ENCODE results near the gene TENT5C.
A peak's percentile ranks its signal among the peaks of the same experiment; 100 is the strongest.

TENT5C gene

DNA sequence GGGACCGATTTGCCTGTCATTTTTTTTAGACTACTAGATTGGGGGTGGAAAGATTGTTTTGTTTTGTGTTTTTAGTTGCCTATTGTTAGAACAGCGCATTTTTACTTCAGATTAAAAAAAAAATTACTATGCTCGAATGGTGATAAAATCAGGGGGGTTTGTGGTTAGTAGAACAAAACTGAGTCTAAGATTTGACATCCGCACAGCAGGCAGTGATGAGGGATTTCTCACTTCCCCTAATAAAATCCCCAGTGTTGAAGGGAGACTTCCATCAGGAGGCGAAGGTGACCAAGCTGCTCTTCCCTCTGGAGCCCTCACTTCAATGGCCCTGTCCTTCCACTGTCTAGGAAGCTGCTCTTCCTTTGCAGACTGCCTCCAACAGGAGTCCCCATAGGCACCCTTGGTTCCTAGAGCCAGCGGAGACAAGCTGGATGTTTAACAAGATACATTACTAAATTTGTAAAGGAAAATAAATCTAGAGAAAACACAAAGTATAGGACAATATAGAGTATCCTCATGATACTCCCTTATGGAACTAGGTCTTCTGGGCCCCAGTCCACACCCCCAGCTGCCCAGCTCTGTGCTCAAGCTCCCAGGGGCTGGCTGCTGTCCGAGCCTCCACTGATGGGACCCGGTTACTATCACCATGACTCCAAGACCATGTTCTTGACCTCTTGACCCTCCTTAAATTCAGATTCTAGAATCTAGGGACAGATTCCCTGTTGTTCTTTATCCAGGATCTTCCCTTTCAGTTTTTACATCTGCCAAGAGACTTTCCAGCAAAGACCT, 31.0 kb downstream of the TENT5C start:
- no peak for DNase-seq (ENCODE audit: low read depth)

DNA sequence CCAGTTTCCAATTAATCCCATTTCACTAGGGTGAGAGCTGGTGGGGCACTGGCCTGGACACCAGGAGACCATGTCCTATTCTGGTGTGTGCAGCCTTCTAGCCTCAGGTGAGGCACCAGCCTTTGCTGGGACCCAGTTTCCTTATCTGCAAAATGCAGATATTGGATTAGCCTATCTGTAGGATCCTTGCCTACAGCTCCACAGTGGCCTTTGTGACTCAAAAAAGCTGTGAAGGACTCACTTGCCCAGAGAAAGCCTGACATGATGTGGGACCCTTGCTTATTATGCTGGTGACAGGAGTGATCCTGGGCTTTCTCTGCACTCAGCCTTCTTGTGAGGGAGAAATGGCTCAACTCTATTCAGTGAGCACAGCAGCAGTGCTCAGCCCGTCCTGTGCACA, 32.3 kb downstream of the TENT5C start:
- no peak for DNase-seq (ENCODE audit: low read depth)

DNA sequence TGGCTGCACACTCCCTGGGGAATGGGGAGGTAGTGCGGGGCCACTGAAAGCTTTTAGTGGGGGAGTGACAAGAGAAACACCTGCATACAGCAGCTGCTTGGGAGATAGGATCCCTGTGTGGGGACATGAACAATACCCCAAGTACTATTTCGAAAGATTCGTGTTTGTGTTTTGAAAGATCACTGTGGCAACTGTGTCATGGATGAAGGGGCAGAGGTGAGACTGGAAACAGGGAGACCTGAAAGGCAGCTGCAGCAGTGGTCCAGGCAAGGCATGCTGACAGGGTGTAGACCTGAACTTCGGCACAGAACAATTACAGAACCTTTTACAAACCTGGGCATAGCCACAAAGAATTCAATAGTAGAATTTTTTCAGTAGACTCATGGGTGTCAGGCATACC, 32.9 kb downstream of the TENT5C start:
- no peak for DNase-seq (ENCODE audit: low read depth)

DNA sequence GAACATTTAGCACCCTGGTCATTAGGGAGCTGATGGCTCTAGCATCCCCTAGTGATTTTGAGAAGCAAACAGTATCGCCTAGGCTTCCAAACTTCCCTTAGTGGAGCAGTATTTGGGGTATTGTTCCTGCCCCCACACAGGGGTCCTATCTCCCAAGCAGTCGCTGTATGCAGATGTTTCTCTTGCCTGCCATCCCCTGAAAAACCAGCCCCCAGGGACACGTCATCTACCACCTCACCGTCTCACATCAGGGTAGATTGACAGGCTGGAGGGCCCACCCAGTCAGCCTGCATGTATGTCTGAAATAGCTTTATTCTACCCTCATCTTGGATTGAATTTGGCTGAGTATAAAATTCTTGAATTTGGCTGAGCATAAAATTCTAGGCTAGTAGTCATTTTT, 33.9 kb downstream of the TENT5C start:
- no peak for DNase-seq (ENCODE audit: low read depth)

DNA sequence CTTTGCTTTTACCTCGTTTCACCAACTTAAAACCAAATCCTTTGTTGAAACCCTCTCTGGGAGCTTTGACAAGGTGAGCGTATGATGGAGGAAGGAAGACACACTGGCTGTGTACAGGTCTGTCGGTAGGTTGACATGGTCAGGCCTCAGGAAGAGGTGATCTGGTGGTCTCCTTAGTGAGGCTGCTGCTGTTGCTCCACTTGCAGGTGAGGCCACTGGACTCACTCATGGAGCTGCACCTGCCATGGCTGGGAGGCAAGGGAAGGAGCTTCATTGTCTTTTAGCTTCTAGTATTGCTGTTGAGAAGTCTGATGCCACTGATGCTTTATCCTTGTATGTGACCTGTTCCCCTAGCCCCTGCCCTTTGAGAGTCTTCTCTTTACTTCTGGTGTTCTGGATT, 35.7 kb downstream of the TENT5C start:
- DNase-seq (ENCODE audit: low read depth): no peak

DNA sequence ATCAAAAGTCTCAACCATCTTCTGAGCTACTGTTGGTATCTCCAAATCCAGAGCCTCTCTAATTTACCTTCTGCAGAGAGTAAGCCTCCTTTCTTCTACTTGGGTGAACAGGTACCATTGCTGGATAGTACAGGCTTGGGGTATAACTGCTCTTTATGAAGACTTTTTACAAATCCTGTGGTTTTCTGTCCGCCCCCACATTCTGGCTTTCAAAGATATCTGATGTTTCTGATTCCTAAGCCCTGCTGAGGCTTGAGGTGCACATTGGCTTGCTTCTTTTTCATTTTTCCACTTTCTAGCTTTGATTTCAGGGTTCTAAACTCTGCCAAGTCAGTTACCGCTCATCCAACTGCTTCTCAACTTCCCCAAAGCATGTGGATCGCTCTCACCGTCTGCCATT, 37.1 kb downstream of the TENT5C start:
- no peak for DNase-seq (ENCODE audit: low read depth)

DNA sequence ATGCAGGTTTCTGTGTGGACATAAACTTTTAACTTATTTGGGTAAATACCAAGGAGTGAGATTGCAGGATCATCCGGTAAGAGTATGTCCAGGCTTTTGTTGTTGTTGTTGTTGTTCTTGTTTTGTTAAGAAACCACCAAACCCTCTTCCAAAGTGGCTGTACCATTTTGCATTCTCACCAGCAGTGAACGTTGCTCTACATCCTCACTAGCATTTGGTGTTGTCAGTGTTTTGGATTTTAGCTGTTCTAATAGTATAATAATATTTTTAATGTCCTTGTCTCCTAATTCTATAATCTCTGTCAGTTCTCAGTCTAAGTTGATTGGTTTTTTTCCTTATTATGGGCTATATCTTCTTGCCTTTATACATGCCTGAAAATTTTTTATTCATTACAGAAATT, 37.8 kb downstream of the TENT5C start:
- DNase-seq (ENCODE audit: low read depth): no peak

DNA sequence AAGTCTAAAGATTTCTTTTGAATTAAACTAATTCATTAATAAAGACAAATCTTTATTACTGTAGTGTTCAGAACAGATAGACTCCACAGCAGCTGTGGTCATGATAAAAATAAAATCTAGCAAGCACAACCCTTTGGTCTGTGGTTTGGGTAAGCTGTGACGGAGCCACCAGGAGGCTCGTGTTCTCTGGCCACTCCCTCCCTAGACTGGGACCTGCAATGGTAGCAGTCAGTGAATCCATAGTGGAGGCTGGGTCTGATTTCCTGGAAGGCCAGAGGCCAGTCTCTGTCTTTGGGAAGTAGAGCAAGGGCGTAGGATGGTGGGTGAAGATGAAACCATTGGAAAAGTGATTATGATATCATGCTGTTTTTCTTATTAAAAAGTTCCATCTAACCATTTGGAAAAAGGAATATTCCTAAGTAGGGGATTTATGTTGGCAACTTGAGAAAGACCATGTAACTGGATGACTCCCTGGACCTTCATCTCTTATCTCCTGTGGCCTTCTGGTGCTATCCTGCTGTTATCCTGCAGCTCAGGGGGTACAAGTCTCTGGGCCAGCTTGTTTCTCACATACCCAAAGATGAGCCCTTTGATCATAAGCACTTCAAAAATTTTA, 39.0 kb downstream of the TENT5C start:
- DNase-seq (ENCODE audit: low read depth): no peak

DNA sequence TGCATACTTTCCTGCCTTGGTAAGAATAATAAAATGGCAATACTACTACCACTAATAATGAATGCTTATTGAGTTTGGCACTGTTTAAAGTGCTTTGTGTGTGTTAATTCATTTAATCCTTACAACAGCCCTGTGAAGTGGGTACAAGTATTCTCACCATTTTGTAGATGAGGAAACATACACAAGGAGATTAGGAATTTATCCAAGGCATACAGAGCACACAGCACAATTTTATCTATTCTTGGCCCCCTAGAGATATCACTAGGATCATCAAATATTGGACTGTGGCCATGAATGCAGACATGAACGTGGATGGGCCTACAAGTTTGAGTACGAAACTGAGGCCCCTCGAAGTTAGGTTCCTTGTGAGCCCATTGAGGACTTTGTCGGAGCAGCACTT, 39.5 kb downstream of the TENT5C start:
- DNase-seq (ENCODE audit: low read depth): no peak

DNA sequence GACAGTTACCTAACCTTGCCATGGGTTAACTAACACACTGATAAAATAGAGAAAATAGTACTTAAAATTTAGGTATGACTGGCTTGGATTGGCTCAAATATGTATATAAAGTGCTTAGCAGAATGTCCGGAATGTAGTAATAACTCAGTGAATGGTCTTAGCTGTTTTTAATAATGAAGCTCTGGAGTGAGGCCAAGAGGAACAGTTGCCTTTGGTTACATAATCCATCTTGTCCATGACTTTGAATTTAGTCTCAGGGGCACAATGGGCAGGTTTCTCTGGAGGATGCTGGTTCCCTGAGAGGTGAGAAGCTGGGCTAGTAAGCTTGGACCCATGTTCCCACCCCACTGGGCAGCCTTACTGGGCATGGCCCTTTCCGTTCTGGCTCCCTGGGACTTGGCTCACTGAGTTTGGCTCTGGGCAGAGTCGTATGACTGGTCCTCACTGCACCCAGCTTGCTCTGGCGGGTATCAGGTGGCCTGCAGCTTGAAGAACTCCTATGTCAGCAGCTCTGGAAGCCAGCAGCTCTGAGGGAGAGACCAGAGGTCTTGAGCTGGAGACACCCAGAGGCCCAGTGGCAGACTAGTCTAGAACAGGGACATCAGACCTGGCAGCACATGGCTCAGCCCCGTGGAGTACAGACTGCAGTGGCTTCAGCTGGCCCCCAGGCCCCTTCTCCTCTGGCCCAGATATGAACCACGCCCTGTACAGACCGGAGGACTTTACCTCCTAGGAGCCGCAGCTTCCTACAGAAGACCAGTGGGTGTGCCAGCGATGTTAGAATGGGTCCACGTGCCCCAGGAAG, 40.4 kb downstream of the TENT5C start:
- DNase-seq (ENCODE audit: low read depth): no peak

DNA sequence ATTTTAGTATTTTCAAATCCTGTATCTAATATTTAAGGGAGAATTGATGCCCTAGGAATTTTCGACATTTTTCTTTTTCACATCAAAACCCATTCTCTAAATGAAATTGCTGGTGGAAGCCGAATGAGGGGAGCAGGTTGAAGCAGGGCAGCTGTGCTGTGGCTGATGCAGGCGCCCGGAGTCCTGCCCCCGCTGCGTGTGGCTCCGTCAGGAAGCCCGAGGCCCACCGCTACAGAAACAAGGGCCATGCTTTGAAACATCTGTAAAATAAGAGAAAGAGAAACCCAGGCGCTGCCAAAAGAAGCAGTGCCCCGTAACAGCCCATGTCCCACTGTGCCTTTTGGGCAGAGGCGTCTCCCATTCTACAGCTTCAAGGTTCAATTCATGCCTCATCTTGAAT, 41.1 kb downstream of the TENT5C start:
- DNase-seq (ENCODE audit: low read depth): no peak

DNA sequence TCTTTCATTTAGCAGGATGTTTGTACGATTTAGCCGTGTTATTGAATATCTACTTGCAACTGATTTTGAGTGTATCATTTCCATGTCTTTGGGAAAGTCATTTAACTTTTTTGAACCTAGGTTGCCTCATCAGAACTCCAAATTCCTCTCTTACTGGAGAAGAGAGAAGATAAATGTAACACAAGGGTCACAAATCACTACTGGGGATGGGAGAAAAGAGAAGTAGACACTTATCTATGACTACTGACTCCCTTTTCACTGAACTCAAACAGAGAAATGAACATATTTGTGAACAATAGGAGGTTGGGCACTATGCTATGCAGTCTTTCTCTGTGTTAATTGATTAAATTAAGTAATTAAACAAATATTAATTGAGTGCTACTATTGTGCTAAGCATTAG, 42.2 kb downstream of the TENT5C start:
- DNase-seq (ENCODE audit: low read depth): no peak

DNA sequence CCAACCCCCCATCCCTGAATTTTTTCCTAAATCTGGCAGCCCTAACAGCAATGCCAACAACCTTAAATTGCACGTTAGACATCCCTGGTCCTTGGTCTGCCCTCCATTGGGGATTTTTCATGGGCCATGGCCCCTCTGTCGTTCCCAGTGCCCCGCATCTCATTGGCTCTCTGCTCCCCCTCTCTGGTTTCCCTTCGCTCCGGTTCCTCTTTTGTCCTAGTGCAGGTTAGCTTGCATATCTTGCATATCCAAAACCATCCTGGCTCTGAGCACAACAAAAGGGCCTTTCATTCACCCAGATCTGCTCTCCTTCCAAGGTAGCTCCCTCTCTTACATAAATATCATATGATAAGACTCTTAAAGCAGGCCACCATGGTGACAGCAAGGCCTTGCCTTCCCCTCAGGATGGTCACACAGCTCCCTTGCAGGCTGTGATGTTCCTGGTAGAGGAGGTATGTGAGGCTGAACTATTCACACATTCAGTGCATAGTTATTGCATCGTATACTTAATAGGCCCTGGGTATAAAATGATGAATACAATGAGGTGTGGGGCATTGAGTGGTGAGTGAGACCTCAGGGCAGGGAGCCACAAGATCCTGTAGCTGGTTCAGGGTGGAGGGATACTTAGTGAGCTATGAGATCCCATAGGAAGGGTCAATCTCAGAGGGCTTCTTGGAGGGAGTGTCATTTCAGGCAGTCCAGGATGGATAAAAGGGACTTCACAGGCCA, 45.2 kb downstream of the TENT5C start:
- no peak for DNase-seq (ENCODE audit: low read depth)

DNA sequence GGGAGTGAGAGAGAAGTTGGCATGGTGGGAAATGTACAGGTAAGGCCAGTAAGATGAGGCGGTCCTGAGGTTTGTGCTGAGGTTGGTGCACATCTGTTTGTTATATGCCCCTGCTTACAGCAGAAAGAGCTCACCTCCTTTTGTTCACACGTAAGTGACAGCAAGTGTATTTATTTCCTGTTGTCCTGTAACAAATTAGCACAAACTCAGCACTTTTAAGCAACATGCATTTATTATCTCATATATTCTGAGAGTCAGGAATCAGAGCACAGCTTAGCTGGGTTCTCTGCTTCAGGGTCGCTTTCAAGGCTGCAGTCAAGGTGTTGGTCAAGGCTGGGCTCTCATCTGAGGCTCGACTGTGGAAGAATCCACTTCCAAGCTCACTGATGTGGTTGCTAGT, 45.8 kb downstream of the TENT5C start:
- DNase-seq (ENCODE audit: low read depth): no peak

DNA sequence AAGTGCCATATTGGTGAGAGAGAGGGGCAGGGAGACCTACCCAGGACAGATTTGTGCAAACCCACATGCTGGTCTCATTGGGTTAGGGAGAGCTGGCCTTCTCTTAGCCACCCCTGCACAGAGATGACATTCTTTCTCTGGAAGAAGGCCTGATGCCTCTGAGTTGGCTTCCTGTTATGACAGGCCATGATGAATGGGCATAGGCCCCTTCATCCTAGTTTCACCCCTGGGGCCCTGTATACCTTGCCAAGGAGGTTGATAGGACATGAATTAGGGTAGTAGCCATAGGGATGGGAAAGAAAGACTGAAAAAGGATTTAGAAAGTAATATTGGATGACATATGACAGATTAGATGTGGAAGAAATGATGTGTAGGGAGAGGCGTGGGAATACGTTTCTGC, 46.6 kb downstream of the TENT5C start:
- no peak for DNase-seq (ENCODE audit: low read depth)

DNA sequence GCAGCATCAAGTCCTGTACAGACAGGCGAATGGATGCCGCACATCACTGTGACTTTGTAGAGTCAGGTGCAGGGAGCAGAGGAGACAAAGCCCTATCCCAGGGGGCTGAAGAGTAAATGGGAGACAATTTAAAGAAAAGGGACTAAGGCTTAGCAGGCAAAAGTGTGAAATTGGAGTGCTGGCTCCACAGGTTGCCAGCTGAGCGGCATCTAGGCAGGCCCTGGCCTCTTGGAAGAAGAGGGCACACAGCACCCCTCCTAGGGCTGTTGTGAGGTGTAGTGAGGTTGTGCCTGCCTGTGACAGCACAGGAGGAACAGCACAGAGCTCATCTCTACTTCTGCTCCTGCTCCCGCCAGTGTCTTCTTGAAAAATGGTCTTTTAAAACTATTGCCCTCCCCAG, 47.3 kb downstream of the TENT5C start:
- no peak for DNase-seq (ENCODE audit: low read depth)

DNA sequence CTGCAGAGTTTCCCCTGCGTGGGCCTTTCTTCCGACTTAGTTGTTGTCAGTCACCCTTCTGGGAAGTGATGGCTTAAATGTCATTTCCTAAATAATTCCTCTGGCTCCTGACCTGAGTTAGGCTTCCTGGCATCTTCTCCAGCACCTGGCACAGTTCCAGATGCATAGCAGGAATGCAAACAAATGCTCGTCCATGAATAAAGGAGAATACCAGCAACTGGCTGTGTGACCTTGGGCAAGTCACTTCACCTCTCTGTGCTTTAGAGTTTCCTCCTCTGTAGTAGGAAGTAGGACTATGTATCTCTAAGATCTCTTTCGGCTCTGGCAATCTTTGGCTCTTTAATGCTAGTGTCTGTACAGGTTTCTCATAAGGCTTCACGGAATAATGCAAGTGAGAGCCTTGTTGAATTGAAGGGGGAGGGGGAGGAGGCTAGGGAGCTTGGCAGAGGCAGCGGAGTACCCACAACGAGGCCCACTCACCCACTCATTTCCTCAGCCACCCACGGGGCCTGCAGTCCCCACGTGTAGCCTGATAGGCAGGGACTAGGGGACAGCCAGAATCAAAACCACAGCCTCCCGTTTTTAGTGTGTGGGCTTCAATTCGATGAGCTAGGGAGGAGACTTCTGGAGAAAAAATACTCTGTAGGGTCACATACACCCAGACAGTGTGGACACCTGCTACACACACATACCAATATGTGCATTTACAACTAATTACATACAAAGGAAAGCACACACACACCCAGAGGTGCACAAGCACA, 48.1 kb downstream of the TENT5C start:
- DNase-seq (ENCODE audit: low read depth): no peak

DNA sequence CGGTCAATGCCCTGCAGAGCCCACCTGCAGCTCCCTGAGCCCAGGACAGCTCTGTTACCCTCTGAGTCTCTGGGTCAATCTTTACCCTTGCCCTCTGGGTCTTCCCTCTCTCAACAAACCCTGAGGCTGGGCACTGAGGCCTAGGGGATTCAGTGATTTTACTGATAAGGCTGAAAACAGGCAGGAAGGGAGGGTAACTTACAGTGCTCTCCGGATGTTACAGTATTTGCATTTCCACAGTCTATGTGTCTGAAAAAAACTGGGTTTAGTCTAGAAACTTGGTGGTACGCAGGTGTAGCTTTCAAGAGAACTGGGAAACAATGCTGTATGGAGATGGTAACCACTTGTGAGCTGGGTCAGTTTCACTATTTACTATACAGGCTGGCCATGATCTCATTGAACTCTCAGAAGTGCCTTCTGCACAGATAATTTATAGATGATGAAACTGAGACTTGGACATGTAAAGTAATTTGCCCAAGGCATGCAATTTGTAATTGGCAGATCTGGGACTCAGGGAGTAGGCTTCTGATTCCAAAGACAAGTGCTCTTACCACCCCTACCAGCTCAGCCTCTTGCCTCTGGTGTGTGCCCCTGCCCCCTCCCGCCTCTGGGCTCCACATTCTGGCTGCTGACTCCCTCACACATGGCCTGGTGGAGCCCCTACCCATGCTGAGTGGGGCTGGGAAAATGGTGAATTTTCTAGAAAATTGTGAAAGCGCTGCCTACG, 48.8 kb downstream of the TENT5C start:
- DNase-seq (ENCODE audit: low read depth): no peak

DNA sequence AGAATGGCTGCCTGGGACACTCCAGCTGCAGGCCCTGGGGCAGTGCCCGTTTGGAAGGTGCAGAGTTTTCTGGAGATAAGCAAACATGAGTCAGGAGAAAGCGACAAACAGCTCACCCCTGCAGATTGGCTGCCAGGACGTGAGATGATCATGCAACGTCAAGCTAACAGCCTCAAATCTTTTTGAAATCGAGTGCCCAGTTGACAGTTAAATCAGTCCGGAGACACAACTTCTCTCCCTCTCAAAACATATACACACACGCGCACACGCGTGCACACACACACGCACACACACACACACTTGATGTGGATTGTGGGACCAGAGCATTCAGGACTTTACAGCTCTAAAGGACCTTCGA, 49.4 kb downstream of the TENT5C start:
- DNase-seq (ENCODE audit: low read depth): no peak

DNA sequence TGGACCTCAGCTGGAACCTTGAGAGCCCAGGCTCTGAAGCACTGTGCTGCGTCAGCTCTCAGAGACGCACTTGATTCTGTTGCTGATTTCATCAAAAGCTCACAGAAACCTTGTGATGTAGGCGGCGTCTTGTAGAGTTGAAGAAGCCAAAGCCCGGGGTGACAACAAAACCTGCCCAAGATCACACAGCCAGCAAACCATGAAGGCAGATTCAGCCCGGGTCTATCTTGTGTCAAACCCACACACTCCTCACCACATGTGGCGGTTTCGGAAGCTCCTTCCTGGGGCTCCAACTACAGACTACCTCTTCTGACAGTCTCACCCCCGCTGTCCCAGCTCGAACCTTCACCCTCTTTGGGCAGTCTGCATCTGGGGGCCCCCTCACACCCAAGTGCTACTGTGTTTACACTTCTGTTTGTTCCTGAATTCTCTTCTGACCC, 50.4 kb downstream of the TENT5C start:
- no peak for DNase-seq (ENCODE audit: low read depth)

DNA sequence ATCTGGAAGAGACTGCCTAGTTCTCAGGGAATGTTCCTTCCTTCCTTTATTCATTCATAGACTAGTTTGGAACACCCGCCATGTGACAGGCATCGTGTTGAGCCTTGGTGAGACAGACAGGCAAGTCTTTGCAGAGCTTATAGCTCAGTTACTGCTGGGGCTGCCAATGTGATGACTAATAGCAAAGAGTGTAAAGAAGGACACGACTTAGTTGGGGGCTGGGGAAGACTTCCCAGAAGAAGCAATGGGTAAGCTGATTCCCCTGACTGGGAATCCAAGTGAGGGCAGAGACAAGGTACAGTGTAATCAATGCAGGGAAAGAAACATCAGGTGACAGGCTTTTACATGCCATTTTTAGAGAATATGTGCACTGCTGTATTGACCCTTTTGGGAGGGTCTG, 51.2 kb downstream of the TENT5C start:
- peak; percentile 68 for DNase-seq (ENCODE audit: low read depth)

Measured in non-pigmented ciliary epithelial cell (primary cell).